Endothelial cell of umbilical vein (primary cell): ENCODE results near the gene SLC36A2.

Source experiments
- CTCF ChIP-seq, 2 donors: IDR thresholded peaks; 1 replicate in 1 of 2; 2 replicates in 1 of 2; pipeline ENCODE4 v1.5.1; 2011; ENCODE audit warnings: low read length in 2 of 2, mild to moderate bottlenecking in 2 of 2, moderate library complexity in 2 of 2, control low read depth in 1 of 2, inconsistent platforms in 1 of 2, low read depth in 1 of 2; ENCODE audit not compliant: insufficient read depth in 1 of 2; ENCODE audit errors: extremely low read depth in 1 of 2
- EZH2 ChIP-seq: IDR thresholded peaks from 2 replicates; pipeline ENCODE4 v1.6.1; 2012; ENCODE audit warnings: borderline replicate concordance, low read depth, mild to moderate bottlenecking, moderate library complexity, low read length, inconsistent platforms; ENCODE audit not compliant: severe bottlenecking
- FOS ChIP-seq: IDR thresholded peaks from 2 replicates; pipeline ENCODE4 v1.6.1; 2011; ENCODE audit warnings: mild to moderate bottlenecking, low read length, moderate library complexity, borderline replicate concordance; ENCODE audit not compliant: insufficient read depth
- GATA2 ChIP-seq: IDR thresholded peaks from 2 replicates; pipeline ENCODE4 v1.7.0; 2011; ENCODE audit warnings: low read depth, mild to moderate bottlenecking, moderate library complexity, mixed read lengths, low read length; ENCODE audit not compliant: insufficient read length, insufficient read depth
- JUN ChIP-seq: IDR thresholded peaks from 2 replicates; pipeline ENCODE4 v1.6.1; 2011; ENCODE audit warnings: borderline replicate concordance, low read depth; ENCODE audit not compliant: insufficient read length, insufficient read depth
- MYC ChIP-seq: IDR thresholded peaks from one replicate; pipeline ENCODE4 v1.6.1; 2011; ENCODE audit warnings: mild to moderate bottlenecking, low read depth, low read length
- POLR2A ChIP-seq: IDR thresholded peaks from 2 replicates; pipeline ENCODE4 v1.6.1; 2012; ENCODE audit warnings: low read depth, mild to moderate bottlenecking, control low read depth, low read length
- POLR2AphosphoS5 ChIP-seq: IDR thresholded peaks from 2 replicates; pipeline ENCODE4 v1.6.1; 2012; ENCODE audit warnings: low read depth, mild to moderate bottlenecking, control low read depth, low read length, moderate library complexity; ENCODE audit not compliant: insufficient read depth
- TF ChIP-seq, protein P1 (sequence below): IDR thresholded peaks from 2 replicates; pipeline ENCODE4 v1.6.1; 2011; ENCODE audit not compliant: insufficient read depth, insufficient read length

DNA sequence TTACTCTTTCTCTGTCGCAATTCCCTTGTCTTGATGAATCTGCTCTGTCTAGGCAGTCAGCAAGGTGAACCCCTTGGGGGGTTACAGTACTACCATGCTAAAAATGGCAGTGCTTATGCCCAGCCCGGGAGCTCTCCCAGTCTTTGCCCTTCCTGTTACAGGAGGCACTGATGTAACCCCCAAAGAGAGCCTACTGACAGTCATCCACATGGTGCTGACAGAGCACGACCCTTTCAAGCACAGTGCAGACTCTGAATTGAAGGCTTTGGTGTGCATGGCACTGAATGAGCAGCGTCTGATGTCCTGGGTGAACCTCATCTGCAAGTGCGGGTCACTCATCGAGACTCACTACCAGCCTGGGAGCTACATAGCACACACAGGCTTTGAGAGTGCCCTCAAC lies 34.5 kb upstream of the SLC36A2 start:
- TF ChIP-seq CTCF (IDR thresholded peaks at IDR 0.05; ENCODE audit: extremely low read depth in 1 of 2, insufficient read depth in 1 of 2, low read depth in 1 of 2, low read length in 2 of 2) (no peak), POLR2A (no peak), POLR2AphosphoS5 (no peak), EZH2 (no peak), FOS (no peak), MYC (no peak), JUN (no peak), GATA2 (no peak)
- TF ChIP-seq, protein P1, sequence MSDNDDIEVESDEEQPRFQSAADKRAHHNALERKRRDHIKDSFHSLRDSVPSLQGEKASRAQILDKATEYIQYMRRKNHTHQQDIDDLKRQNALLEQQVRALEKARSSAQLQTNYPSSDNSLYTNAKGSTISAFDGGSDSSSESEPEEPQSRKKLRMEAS, result no peak
